HG03521 (cell line): ENCODE data around the gene RANBP3.

Experiments used
- ATAC-seq: cut with Tn5 transposase; IDR thresholded peaks from one replicate; pipeline ENCODE4 v1.9.1; 2021; ENCODE audit warnings: mild to moderate bottlenecking, moderate library complexity; ENCODE audit not compliant: unreplicated experiment

Gene RANBP3

GRCh38 chr19:5953030-5953589 is 24.8 kb downstream of the RANBP3 start:
- ATAC-seq: no peak

- ATAC-seq: no peak
Measured at GRCh38 chr19:5952193-5953029, 25.5 kb downstream of the RANBP3 start.

- no peak for ATAC-seq
Measured at GRCh38 chr19:5951338-5951861, 26.5 kb downstream of the RANBP3 start.

- no peak for ATAC-seq
Measured at GRCh38 chr19:5950741-5951140, 27.2 kb downstream of the RANBP3 start.

GRCh38 chr19:5949792-5950305 is 28.1 kb downstream of the RANBP3 start:
- no peak for ATAC-seq

GRCh38 chr19:5948752-5949564 is 29.0 kb downstream of the RANBP3 start:
- ATAC-seq: no peak

GRCh38 chr19:5947435-5947834 is 30.5 kb downstream of the RANBP3 start:
- no peak for ATAC-seq

GRCh38 chr19:5943623-5944022 is 34.3 kb downstream of the RANBP3 start:
- ATAC-seq: no peak

GRCh38 chr19:5943045-5943444 is 34.9 kb downstream of the RANBP3 start:
- ATAC-seq: no peak

- no peak for ATAC-seq
Measured at GRCh38 chr19:5941673-5942072, 36.3 kb downstream of the RANBP3 start.

GRCh38 chr19:5940260-5941208 is 37.4 kb downstream of the RANBP3 start:
- no peak for ATAC-seq

- no peak for ATAC-seq
Measured at GRCh38 chr19:5937550-5937949, 40.4 kb downstream of the RANBP3 start.

GRCh38 chr19:5936292-5936592 is 41.7 kb downstream of the RANBP3 start:
- no peak for ATAC-seq

GRCh38 chr19:5935473-5936291 is 42.3 kb downstream of the RANBP3 start:
- no peak for ATAC-seq

GRCh38 chr19:5934774-5935472 is 43.0 kb downstream of the RANBP3 start:
- no peak for ATAC-seq

- no peak for ATAC-seq
Measured at GRCh38 chr19:5934069-5934401, 43.9 kb downstream of the RANBP3 start.

- no peak for ATAC-seq
Measured at GRCh38 chr19:5933391-5934068, 44.4 kb downstream of the RANBP3 start.

- no peak for ATAC-seq
Measured at GRCh38 chr19:5932609-5933262, 45.2 kb downstream of the RANBP3 start.
